Measurements from ENCODE around the gene MAPKAPK2.

Gene MAPKAPK2

DNA sequence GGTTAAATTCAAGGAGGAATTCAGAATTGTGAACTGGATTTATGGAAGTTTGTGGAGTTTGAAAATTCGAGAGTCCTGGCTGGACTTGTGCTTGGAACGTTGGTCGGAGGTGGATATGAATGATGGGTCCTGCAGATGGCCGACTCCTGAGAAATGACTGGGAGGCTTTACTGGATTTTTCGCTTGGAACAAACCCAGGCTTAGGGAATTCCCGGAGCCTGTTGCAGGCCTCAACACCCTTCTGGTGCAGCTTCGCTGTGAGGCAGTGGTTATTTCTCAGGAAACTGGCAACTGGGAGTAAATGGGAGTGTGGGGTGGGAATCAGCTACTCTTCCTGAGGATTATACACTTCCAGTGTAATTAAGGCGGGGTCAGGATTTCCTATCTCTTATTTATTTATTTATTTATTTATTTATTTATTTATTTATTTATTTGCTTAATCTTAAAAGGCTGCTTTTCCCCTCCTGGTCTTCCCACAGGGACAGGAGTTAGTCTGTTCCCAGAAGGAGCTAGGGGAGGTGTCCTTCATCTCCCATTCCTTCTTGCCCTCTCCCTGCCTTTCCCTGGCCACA lies 21.1 kb downstream of the MAPKAPK2 start:
- DNase-seq = no peak

DNA sequence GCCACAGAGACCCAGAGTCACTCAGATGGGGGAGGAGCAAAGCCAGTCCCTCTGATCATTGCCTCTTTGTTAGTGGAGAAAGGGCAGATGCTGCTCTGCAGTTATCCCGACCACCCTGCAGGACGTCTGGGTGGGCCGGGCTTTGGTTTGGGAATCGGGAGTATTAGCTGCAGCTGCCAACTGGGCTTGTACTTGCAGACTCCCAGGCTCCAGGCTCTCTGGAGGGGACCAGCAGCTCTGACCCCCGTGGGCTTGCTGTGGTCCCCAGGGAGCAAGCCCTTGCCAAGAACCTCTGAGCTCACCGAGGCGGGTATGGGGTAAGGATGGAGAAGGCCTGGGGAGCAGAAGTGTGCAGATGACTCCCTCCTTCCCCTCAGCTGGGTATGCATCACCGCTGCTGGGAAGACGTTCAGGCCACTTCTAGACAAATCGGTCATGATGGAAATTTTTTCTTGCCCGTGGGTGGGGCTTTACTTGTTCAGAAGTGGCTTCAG lies 21.6 kb downstream of the MAPKAPK2 start:
- DNase-seq = no peak

DNA sequence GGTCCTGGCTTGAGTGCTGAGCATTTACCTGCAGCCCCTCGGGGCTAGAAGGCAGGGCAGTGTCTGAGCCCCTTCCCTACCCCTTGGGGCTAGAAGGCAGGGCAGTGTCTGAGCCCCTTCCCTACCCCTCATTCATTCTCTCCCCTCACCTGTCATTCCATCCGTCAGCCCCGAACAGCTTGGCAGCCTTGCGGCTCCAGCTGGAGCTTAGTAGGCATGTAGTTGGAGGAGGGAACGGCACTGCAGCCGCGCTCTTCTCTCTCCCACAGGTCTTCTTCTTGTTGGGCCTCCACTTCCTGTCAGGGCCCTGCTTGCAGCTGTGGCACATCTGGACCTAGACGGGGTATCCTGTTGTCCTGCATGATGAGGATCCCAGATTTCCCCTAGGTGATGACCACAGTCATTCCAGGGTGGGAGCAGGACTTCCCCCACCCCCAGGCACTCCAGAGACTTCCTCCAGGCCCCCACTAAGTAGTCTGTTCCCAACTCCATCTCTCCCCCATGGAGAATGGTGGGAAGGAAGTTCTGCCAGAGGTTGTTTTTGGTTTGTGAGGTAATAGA lies 22.2 kb downstream of the MAPKAPK2 start:
- no peak for DNase-seq

DNA sequence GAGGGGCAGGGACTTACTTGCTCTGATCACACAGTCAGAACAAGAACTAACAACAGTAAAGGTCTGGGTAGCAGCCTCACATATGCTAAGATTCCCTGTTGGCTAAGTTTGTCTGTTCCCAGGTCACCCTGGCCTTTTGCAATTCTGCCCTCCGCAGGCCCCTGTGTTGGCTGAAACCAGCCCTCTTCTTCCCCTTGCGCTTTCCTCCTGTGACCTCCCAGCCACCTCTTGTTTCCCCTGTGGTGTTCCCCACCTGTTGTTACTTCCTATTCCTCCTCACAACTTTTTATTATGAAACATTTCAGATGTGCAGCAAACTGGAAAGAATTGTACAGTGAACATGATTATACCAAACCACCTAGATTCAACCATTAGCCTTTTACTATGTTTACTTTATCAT lies 23.4 kb downstream of the MAPKAPK2 start:
- peak; percentile 87 to 88 for DNase-seq

DNA sequence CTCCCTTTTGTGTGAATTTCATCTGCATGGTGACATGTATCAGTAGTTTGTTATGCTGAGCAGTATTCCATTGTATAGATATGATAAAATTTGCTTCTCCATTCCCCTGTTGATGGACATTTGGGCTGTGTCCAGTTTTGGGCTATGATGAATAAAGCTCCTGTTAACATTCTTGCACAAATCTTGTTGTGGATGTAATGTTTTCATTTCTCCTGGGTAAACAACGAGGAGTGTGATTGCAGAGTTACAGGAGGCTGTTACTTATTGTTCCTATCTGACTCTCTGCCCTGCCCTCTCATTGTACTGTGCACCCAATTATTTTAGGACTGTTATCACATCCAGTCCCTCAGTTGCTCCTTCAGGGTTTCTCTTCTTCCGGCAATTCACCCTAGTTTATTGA lies 24.2 kb downstream of the MAPKAPK2 start:
- DNase-seq = no peak

DNA sequence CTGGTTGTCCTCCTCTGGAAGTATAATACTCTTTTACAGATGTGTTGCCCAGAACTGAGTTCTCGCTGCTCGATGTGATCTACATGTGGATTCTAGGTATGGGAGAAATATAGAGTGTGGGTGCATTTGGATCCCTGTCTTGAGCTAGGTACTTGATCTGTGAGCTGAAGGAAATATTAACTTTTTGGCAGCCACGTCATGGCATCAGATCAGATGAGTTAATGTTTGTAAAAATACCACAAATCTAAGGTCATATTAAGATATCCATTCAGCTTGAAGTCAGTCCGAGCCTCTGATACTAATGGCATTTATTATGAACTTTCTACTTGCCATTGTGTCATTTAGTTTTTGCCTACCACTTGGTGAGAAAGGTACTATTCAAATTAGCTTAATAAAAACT lies 24.6 kb downstream of the MAPKAPK2 start:
- no peak for DNase-seq

DNA sequence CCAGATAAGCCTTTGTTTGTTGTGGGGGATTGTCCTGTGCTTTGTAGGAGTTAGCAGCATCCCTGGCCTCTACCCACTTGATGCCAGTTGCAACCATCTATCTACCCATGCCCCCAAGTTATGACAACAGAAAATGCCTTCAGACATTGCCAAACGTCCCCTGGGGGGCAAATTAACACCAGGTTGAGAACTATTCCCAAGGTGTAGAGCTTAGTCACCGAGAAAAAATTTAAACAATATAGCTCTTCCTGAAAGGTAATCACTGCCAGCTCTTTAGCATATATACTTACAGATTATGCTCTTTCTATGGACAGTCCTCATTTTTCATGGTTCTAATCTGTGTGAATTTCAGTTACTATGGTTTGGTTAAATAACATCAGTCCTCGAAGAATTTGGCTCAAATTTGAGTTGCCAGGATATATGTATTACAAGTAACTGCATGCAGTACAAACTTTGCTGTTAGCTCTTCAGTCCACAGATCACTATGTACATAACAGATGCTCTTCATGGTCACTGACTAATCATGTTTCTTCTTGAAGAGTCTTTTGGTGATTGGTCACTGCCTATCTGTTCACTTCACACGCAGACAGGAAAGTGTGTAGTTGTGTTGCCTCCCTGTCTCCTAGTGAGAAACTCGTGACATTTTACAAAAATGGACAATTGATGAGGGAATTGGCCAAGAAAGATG lies 25.2 kb downstream of the MAPKAPK2 start:
- no peak for DNase-seq

DNA sequence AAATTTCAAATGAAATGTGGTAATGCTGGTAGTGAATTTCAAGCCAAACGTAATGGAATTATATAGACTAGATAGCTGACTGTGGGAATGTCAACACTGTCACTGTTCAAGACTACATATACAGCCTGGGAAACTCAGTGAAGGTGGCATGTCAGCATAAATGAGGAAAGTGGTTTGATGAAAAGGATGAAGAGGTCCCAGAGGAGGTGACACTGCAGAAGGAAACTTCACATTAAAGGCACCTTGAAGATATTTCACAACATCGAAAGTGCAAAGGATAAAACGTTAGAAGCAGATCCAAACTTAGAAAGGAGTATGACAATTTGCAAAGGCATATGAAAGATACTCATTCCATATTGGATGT lies 25.7 kb downstream of the MAPKAPK2 start:
- no peak for DNase-seq

DNA sequence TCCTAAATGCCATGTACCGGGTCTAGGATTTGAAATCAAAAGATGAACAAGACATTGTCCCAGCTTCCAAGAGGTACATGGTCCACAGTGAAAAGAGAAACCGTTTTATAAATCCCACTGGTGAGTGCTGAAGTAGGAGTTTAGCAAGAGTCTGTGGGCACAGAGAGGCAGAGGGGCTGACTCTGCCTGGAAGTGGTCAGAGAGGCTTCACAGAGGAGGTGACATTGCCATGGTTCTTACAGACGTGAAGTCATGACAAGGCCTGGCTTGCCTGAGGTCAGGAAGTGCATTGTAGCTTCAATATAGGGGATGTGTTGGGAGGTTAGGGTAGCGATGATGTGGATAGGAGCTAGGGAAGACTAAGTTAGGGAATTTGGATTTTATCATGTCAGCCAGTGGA lies 28.4 kb downstream of the MAPKAPK2 start:
- peak in 1 of 2 experiments; percentile 39 for DNase-seq

DNA sequence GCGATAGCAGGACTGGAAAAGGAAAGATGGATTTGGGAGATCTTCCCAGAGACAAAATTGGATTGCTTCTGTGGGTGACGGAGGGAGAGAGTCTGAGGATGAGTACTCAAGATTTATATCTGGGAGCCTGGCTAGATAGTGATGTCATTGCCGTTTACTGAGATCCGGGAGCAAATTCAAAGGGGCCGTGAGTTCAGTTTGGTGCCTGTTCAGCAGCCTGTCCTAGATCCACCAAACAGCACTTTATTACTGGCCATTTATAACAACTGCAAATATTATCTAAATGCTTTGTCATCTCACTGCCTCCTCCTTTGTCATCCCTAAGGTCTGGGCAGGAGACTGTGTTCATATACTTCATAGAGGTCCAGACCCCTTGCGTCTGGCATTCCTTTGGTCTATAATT lies 29.2 kb downstream of the MAPKAPK2 start:
- DNase-seq = no peak

DNA sequence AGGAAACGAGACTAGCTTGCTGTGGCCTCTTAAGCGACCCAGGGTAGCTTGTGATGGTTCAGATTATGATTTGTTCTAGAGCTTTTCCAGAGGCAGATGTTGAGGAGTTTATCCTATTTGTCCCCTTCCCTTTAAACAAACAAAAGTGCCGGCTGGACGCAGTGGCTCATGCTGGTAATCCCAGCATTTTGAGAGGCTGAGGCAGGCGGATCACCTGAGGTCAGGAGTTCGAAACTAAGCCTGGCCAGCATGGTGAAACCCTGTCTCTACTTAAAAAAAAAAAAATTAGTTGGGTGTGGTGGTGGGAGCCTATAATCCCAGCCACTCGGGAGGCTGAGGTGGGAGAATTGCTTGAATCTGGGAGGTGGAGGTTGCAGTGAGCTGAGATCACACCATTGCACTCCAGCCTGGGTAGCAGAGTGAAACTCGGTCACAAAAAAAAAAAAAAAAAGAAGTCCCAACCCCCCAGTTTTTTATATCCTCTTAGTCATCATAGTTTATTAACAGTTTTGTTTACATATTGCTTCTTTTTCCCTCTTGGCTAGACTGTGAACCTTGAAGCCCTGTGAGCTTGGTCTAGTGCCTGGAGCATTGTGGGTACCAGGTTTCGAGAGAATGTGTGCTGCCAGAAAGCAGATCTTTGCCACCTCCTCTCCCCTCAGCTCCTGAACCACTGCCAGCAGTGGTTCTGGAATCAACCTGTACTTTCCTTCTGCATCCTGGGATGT lies 29.8 kb downstream of the MAPKAPK2 start:
- no peak for DNase-seq

DNA sequence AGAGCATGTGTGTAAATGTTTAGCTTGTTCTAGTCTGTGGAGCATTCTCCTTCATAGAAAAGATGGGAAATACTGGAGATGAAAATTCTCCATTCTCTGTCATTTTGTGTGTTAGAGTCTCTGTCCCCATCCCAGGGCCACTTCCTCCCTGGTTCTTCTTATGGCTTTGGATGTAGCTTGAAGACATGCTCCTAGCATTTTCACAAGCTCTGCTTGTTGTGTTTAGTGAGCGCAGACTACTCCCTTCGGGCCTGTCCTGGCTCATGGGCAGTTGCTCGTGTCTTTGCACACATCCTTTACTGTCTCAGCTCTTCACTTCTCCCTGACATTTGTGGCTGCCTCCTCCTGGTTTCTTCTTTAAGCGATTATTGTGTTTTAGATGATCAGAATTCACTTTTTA lies 30.4 kb downstream of the MAPKAPK2 start:
- DNase-seq = no peak

DNA sequence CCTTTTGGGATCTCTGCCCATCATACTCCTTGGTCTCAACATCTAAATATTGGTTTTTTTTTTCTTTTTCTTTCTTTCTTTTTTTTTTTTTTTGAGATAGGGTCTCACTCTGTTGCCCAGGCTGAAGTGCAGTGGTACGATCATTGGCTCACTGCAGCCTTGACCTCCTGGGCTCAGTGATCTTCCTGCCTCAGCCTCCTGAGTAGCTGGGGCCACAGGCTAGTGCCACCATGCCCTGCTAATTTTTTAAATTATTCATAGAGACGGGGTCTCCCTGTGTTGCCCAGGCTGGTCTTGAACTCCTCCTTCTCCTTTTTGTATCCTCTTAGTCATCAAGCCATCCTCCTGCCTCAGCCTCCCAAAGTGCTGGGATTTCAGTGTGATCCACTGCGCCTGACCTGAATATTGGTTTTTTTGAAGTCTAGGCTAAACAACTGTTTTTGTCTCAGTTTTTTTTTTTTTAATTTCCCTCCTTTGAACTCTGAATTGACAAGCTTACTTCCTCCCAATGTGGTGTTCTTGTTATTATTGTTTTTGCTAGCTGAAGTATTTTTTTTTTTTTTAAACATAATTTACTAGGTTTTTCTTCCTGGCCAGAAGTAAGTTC lies 30.9 kb downstream of the MAPKAPK2 start:
- no peak for DNase-seq

DNA sequence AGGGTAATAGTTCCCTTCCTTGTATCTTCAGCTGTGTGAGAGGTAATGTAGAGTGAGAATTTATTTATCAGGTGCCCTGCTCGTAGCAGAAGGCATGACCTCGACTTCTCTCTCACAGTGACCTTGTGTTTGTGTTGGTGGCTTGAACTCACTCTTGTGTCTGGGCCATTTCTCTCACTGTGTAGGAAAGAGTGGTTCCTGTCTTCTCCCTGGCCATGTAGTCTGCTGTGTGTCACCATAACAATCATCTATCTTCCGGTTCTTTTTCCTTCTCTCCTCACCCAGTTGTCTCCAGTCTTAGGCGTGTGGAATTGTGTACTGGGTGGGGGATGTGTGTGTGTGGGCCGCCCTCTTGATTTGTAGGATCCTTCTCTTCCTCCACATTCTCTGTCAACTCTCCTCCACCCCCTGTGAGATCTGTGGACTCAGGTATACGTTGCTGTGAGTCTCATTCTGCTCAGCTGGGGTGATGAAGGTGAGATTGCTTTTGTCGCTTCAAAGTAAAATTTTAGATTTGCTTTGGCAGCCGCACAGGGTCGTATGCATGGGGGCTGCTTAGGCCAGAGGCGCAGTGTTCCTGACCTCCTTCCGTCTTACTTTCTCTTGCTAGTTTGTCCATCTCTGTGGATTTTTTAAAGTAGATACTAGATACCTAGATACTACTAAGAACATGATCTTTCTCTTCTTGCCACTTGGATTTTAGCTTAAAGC lies 31.6 kb downstream of the MAPKAPK2 start:
- DNase-seq = peak in 1 of 2 experiments; percentile 5

DNA sequence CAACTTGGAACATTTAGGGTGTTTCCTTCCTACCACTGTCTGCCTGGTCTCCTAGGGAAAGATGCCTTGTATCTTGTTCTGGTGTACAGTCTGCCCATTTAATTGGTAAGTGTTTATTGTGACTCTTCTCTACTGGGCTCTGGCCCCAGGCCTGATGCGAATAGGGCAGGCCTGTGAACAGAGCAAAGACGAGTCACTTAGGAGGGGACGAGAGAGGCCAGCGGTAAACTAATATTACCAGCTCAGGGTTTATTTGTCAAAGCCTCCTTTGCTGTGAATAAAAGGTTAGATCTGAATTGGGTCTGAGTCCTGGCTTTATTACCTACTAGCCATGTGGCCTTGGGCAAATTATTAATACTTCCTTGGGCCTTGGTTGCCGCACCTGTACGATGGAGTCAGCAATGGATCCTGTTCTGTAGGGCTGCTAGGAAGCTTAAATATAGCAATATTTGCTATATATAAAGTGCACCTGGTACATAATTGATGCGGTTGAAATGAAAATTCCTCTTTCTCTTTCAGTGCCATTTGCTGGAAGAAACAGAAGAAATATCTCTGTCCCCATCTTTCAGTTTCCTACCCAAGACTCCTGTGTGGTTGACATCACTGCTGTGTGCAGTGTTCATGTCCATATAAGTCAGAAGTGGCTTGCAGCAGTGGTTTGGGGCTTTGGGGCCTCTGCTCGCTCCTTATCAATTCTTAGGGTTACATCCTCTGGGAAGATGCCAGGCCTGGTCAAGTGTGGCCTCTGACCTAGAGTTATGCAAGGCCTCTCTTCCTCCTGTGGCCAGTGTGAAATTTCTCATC lies 32.4 kb downstream of the MAPKAPK2 start:
- peak; percentile 89 to 94 for DNase-seq

DNA sequence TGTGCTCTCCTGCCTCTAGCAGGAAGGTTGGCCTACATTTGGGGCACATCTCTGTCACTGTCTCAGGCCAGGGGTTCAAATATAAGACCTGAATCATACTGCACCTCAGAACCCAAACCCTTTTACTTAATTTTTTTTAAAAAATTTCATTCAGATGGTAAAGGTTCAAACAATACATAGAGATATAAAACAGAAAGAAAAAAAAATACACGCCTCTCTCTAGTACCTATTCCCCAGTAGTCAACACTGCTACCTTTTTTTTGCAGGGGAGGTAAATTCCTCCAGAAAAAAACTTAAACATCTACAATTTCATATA lies 32.9 kb downstream of the MAPKAPK2 start:
- DNase-seq = no peak

DNA sequence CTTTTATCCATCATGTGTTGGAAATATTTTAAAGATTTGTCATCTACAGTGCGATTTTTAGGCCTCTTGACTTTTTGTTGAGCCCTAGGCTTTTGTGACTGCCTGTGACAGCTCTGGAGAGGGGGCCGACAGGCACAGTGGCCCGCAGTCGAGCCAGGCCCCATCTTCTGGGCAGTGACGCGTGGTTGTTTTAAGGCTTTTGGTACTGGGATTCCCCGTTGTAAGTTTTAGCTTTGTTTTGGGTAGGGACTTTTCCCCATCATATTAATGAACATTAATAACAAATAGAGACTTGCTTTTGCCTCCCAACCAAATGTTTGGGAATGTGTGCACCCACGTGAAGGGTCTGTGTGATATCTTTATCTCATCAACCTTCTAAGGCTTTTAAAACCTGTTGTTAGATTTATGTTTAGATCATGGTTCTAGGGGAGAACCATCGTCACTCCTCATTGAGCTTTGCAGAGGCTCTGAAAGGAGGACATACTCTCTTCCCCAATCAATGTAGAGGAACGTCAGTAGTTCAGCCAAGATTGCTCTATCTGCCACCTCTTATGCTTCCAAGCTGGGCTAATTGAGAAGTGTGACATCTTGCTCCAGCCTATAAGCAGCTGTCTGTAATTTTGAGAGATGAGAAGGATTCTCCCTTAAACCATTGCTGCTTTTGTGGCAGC lies 34.6 kb downstream of the MAPKAPK2 start:
- DNase-seq = no peak

DNA sequence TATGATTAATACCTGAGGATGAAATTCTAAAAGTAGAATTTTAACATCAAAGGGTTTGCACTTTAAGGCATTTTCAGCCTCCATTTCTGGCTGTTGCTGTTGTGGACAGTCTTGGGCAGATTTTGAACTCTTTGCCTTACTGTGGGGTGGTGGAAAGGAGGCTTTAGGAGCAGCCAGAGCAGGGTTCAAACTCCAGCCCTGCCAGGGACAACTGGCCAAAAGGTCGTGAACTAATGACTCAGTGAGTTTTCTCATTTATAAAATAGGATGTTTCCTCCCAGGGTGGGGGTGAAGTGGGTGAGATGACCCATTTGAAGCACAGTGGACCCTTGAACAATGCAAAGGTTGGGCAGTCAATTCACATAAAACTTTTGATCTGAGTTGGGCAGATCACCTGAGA lies 36.7 kb downstream of the MAPKAPK2 start:
- no peak for DNase-seq

DNA sequence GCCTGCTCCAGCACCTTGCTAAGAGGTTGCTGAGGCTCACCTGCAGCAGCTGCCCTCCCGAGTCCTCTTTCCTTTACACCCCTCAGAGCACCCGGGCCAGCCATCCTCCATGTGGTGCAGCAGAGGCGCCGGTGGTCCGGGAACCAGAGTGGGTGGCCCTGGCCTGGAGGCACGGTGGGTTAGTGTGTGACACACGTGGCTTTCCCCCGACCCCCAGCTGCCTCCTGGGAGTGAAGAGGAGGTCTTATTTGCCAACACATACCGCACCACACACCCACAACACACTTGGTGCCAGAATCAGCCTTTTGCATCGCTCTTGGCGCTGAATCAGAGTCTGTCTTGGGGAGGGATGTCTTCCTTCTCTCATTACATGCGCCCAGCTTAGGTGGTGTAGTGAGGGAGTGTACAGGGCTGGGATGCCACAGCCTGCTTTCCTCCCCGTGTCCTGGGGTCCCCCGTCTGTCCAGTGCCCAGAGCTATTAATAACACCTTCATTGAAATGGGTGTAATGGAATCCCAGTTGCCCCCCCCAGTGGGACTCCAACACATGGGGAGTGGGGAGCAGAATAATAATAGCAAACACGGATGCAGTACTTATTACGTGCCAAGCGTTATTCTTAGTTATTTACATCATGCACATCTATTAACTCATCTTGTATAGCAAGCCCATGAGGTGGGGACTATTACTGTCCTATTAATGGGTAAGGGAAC lies 38.2 kb downstream of the MAPKAPK2 start:
- no peak for DNase-seq

DNA sequence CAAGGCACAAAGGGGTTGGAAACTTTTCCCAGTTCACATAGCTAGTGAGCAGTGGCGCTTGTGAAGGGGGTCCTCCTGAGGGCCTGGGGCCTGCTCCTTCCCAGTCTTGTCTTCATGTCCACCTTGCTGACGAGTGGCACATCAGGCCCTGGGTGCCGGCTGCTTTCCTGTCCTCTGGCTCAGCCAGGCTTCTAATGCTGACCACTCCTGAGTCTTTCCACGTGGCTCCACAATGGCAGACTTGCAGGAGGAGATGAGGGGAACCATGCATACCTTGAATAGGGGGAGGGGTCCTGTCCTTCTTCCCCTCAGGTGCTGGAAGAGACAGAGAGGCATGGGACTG lies 38.7 kb downstream of the MAPKAPK2 start:
- no peak for DNase-seq

Data from AML-193 (cell line).